HG03097 (cell line): ENCODE data around the gene NQO2.
A peak's percentile ranks its signal among the peaks of the same experiment; 100 is the strongest.

Experiments used
- ATAC-seq: cut with Tn5 transposase; IDR thresholded peaks from one replicate; pipeline ENCODE4 v1.9.1; 2021; ENCODE audit not compliant: unreplicated experiment, low FRiP score

The NQO2 gene, protein sequence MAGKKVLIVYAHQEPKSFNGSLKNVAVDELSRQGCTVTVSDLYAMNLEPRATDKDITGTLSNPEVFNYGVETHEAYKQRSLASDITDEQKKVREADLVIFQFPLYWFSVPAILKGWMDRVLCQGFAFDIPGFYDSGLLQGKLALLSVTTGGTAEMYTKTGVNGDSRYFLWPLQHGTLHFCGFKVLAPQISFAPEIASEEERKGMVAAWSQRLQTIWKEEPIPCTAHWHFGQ

GRCh38 chr6:2999618-3000557 lies at the start of gene NQO2:
Gene NQO2 (plus strand): TSS chr6:2999894. CDS start chr6:3006553, 6,659 bp downstream.
- peak; percentile 51 for ATAC-seq

GRCh38 chr6:2950713-2951112 lies 49.0 kb upstream of the NQO2 start:
- no peak for ATAC-seq

GRCh38 chr6:2951728-2952127 lies 48.0 kb upstream of the NQO2 start:
- ATAC-seq: no peak

- ATAC-seq: peak; percentile 53
Measured at GRCh38 chr6:2952557-2953095, 47.1 kb upstream of the NQO2 start.

DNA sequence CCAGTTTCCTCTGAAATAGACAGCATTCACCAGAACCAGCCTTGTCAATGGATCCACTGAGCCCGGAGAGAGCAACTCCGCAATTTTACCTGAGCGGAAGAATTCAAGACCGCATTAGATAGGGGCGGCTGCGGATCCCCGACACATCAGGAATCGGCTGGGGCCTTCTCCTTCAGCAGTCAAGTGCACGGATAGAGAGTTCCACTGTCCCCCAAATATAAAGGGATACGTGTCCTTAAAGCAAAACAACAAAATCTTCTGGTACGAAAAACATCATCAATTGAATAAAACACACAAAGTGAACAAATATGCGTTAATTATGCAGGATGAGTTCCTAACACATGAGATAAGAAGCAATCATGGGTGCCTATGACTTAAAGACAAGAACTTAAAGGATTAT lies 46.6 kb upstream of the NQO2 start:
- no peak for ATAC-seq

DNA sequence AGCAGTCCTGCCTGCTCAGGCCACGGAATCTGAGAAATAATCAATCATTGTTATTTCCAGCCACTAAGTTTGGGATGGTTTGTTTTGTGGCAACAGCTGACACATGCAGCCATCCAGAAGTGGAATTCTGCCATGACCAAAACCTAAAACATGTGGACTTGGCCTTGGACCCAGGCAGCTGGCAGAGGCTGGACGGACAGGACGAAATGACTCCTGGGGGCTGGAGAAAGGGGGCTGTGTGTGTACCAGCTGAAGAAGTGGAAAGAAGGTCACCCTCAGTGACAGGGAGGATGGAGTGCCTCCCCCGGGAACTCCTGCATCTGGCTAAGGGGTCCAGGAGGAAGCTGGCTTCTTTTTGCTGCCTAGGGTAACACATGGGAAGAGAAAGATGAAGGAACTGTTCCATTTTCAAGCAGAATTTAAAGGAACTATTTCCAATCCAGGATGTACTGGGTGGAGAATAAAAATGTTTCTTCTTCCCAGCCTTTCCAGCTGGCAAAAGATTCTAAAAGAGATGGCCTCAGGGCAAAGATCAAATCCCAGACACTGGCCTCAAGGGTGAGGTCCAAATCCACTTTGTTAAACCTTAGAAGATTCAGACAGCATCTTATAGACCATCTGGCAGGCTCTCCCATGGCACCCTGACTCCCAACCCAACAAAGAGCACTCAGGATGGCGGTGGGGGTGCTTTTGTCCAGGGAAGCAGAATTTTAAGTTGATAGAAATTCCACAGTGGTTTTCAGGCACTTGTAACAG lies 42.6 kb upstream of the NQO2 start:
- ATAC-seq: no peak

- no peak for ATAC-seq
Measured at GRCh38 chr6:2957696-2958330, 41.9 kb upstream of the NQO2 start.

GRCh38 chr6:2958331-2958711 lies 41.4 kb upstream of the NQO2 start:
- ATAC-seq: no peak

DNA sequence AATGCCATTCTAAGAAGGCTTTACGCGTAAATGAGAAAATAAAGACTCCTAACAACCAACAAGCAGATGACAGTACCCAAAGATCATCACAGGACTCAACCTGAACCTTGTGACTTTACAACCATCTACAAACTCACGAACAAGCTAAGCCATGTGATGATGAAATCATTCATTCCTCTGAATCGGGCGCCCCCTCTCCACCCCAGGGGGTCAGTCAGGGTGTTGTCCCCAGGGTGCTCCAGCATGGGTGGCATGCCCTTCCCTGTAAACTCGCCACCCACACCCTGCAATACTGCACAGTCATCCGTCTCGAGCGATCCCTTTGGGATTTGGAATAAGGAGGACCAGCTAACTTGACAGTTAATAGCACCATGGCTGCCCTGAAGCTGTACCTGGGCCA lies 40.9 kb upstream of the NQO2 start:
- no peak for ATAC-seq

GRCh38 chr6:2959909-2960719 lies 39.6 kb upstream of the NQO2 start:
- ATAC-seq: no peak

- no peak for ATAC-seq
Measured at GRCh38 chr6:2960935-2961334, 38.8 kb upstream of the NQO2 start.

DNA sequence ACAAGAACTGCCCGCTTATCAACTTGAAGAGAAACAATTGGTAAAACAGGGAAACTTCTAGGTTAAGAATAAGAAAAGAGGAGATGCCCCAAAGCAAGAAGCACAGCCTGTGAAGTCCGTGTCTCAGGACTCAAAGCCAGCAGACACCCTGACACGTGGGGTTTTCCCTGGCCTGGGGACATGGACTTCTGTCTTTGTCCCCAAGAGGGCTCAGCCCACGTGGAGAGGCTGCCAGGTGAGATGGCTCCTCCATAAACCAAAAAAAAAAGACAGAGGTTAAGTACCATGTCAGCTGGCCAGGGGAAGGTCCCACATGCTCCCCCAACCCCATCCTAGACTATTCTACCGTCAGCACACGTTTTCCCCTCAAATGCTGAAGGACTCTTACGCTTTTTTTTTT lies 38.2 kb upstream of the NQO2 start:
- ATAC-seq: no peak

GRCh38 chr6:2962004-2962403 lies 37.7 kb upstream of the NQO2 start:
- no peak for ATAC-seq

DNA sequence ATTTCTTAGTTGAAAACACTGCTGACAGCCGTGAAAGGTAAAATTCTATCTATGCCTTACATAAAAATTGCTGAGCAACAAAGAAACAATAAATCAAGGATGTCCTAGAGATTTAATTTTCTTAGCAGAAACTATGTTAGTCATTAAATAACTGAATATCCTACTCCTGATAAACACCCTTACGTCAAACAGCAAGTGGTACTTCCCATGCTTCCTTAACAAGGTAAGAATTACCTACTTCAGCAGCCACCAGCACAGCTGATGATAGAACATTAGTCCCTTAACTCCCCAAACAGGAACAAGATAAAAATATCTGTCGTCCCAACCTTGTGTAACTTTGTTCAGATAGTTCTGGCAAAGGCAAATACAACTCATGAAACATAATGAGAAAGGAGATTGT lies 37.1 kb upstream of the NQO2 start:
- ATAC-seq: no peak

DNA sequence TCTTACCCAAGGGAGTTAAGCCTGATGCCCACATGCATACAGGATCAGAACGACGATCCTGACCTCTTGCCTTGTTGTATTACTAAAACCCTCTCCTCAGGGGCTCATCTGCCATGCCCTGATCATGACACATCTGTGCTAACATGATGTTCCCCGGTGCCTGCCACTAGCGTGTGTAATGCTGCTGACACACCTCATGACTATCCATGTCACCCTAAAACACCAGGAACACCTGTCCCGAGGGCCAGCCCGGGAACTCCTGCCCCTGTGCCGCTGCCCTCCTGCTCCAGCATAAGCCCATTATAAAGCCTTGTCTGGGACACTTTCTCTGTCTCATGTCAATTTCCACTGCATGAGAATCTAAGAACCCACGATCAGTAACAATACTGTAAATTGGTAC lies 35.9 kb upstream of the NQO2 start:
- no peak for ATAC-seq

- no peak for ATAC-seq
Measured at GRCh38 chr6:2964793-2965505, 34.7 kb upstream of the NQO2 start.

DNA sequence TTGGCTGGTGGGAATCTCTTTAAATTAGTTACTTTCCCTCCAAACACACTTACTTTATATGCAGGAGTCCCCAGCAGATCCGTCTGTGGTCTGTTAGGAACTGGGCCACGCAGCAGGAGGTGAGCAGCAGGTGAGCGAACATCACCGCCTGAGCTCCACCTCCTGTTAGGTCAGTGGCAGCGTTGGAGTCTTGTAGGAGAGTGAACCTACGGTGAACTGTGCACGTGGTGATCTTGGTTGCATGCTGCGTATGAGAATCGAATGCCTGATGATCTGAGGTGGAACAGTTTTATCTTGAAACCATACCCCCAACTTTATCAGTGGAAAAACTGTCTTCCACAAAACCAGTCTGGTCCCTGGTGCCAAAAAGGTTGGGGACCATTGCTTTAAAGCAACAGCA lies 33.3 kb upstream of the NQO2 start:
- no peak for ATAC-seq

GRCh38 chr6:2967936-2968335 lies 31.8 kb upstream of the NQO2 start:
- ATAC-seq: no peak

GRCh38 chr6:2968600-2969135 lies 31.0 kb upstream of the NQO2 start:
- ATAC-seq: no peak
